H54 (cell line): ENCODE measurements around the gene WDFY4.

ENCODE experiments used
- DNase-seq: peaks from one replicate; pipeline ENCODE4 v3.0.0; 2011; ENCODE audit warnings: low spot score, mixed read lengths; ENCODE audit not compliant: insufficient read length
- FAIRE-seq: peaks from 3 replicates; lab custom pipeline; 2011; peaks lifted over from hg19 to GRCh38; lab: Jason Lieb, UNC
- POLR2A ChIP-seq: IDR thresholded peaks from 2 replicates; pipeline ENCODE4 v1.6.1; 2011; ENCODE audit warnings: low read depth, mild to moderate bottlenecking, low read length

The WDFY4 gene

DNA sequence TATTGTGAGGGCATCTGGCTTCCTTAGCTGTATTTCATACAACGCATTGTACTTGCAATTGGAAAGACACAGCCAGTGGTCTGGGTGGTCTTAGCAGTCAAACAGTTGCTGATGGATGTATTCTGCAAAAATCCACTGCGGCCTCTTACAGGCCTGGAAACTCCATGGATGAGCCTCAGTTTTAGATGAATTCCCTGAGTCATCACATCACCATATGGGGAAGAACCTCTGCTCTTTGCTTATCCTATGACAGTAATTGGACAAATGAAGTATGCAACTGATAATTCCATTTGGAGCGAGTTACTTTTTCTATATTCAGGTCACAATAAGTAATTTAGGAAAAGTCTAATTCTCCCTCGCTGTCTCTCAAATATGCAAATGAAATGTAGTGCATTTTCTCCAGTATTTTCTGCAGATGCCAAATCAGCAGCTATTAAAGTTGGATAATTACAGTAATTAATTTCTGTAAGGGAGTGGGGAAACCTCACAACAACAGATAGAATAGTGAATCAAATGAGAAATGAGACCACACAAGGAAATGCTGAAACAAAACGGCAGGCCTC is 78.8 kb downstream of the WDFY4 start:
- DNase-seq (no peak), FAIRE-seq (no peak)
- no peak for TF ChIP-seq POLR2A

DNA sequence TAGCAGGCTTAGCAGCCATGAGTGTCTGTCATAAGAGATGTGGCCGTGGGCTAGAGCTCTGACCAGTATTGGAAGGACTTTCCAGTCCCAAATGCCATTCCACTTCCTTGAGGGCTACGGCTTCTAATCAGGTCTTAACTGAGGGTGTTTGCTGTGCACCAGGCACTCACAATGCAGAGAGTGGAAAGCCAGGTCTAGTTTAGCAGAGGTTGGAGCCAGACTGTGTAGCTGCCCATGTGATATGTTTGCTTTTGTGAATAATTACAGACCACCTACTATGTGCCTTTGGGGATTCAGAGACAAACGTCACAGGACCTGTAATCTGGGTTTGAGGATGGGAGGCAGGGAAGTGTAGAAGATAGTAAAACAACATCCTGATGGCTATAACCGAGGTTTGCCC is 79.8 kb downstream of the WDFY4 start:
- DNase-seq (no peak), FAIRE-seq (no peak)
- TF ChIP-seq POLR2A = no peak

DNA sequence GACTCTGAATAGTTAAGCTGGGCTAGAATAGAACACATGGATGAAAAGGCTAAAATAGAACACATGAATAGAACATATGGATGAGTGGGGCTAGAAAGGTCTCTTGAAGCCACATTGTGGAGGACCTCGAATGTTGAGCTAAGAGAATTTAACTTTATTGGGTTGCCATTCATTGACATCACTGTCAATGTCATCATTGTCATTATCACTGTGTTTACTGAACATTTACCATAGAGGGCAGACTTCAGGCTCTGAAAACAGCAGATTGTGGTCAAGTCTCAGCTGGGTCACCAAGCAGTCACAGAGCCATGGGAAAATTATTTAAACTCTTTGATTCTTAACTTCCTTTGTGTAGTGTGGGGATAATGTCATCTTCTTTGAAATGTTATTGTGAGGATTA is 80.4 kb downstream of the WDFY4 start:
- no peak for DNase-seq
- FAIRE-seq = no peak
- no peak for TF ChIP-seq POLR2A

DNA sequence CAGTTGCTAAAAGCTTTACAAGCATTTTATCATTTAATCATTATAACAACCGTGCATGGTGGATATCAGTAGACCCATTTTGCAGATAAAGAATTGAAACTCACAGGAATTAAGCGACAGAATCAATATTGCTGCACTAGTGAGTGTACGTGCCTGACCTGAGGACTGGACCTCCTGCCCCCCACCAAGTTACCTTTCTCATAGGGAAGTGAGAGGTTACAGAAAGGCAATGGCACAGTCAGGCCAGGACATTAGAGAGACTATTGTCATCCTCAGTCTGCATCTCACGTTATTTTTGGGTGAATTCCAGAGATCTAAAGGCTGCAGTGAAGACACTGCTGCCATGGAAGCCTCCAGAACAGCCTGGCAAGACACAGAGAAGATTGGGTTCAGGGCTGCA is 80.9 kb downstream of the WDFY4 start:
- DNase-seq = no peak
- no peak for TF ChIP-seq POLR2A
- FAIRE-seq = no peak

DNA sequence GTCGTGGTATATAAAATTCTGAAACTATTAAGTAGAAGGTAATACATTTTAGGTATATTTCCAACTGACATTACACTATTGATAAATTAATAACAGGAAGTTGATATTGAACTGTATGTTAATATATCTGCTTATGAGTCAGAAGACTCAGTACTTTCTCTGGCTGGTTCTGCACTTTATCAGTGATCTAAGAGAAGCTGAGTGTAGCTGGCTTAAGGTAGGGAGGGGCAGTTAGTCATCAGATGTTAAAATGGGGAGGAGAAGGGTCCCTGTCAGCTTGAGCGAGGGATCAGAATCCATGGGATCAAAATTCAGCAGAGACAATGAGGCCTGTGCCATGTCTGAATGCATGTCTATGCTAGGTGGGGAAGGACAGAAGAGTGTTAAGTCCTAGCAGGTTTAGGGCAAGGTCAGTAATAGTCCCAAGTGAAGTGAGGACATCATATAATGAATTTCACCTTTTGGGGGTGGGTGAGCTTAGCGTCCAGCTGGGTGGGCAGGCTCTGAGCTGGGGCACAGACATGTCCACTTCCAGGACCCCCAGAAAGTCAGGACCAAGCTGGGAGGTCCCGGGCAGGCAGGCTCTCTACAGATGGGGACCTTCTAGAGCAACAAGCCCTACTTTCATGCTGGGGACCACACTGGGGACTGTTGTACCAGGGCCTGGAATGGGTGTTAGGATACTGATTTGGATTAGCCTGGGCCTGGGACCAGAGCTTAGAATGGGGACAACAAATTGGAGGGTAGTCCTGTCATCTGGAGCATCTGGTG is 82.9 kb downstream of the WDFY4 start:
- TF ChIP-seq POLR2A = no peak
- DNase-seq = no peak
- no peak for FAIRE-seq

DNA sequence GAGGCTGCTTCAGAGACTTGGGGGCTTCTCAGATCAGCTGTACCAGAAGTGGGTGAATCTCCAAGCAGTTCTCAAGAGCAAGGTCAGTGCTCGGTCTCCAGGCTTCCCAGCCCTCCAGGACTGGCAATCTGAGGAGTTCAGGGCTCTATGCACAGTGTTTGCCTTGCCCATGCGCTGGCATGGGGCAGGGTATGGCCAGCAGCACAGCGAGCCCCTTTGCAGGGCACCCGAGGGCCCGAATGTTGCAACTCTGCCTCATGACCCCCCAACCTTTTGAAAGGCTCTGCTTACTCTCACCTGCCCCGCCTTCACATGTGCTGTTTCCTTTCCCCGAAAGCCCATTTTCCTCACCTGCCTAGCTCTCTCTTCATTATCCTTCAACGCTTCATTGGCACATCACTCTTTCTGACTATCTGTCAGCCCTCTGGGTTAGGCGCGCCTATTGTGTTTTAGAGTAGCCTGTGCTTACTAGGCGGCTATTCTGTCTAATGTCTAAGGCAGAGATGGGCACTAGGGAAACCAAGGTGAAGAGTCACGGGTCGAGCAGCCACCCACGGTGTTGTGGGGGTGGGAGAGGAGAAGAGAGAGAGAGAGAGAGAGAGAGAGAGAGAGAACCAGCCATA is 83.6 kb downstream of the WDFY4 start:
- no peak for FAIRE-seq

DNA sequence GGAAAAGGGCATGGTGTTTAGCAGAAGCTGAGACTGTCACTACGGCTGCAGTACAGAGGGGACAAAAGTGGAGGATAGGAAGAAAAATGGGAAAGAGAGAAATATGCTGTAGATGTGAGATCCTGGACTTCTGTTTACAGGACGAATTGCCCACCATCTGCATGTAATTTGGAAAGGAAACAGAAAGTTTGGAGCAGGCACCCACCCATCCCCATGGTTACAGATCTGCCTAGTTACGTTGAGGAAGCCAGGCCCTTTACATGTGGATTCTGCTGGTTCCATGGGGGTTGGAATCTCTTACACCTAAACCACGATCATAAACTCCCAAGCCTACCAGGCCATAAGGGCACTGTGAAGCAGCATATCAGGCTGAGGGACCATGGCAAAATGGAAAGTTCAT is 84.3 kb downstream of the WDFY4 start:
- FAIRE-seq = no peak
- no peak for TF ChIP-seq POLR2A
- DNase-seq = no peak

More for the DNA sequence above, 83.6 kb downstream of the WDFY4 start:
- DNase-seq = no peak
- no peak for TF ChIP-seq POLR2A

DNA sequence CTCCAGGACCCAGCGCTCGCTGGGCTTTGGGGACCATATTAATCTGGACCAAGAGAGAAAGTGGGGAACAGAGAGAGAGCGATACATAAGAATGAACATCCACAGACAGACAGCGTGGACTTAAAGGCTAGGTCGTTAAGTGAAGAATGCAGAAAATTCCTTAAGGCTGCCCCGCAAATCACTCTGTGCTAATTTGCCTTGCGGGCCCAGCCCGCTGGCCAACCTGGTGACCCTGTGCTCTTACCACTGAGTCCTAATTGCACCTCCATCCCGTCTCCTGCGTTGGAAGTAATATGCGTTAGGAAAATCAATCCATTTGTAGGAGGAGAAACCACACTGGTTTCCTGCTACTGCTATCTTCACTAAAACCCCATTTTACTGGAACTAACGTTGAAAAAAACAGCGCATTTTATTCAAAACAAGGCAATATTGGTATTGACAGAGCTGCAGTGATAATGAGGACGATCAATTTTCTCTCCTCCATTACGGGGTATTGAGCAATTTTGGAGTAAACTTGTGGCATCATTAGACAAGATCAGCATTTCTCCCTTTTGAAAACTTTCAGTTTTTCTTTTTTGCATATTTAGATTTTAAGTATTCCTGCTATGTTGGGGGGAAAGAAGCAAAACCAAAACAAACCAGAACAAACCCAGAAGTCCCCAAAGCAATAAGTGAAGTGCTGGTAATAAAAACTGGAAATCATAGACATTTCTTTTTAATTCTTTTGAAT is 85.2 kb downstream of the WDFY4 start:
- FAIRE-seq (no peak), DNase-seq (no peak)
- TF ChIP-seq POLR2A = no peak

DNA sequence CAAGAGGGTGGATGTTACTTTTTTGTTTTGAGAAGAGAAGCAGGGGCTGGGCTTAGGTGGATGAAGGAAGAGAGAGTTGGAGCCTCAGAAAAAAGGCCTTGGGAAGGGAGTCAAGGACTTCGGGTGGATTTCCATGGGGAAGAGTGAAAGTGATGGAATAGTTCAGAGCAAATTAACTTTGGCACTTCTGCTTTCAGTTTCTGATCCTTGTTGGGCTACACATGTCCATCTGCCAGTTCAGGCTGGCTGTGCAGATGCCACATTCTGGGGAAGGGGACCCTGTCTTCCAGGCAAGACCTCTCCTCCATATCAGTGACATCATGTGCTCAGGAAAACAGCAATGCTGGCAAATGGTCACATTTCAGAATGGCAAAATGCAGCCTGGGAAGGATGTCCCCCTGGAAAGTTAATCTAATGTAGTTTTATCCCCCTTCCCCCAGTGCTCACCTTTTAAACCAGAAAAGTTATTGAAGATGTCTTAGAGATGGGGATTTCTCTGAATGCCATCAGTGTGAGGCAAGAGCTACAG is 86.0 kb downstream of the WDFY4 start:
- DNase-seq (no peak), FAIRE-seq (no peak)
- TF ChIP-seq POLR2A = no peak

DNA sequence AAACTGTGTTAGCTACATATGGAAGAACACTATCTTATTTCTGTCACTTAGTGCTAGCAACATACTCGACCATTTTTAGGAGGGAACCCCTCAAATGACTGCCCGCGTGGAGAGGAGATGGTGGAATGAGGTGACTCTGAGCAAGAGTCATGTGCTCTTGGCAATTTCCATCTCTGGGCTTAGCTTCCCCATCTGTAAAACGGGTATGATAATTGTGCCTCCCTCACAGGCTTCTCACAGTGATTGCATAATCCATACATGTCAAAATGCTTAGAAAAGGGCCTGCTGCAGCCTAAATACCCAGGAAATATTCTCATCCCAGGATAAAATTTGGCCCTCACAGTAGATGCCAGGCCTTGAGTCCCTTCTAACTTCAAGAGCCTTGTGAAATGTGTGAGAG is 86.6 kb downstream of the WDFY4 start:
- DNase-seq = no peak
- TF ChIP-seq POLR2A = no peak
- FAIRE-seq = no peak

DNA sequence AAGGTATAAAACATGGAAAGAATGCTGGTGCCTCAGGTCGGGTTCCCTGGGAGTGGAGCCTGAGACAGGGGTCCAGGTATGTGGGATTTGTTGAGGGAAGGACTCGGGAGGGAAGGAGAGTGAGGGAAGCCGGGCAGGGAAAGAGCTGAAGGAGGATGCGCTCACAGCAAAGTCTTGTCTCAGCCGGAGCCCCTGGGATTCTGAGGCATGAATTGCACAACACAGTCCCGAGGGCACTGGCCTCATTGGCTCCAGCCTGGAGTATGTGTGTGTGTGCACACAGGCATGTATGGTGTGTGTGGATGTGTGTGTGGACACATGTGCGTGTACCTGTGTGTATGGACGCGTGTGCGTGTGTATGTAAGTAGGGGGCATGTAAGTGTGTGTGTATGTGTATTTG is 87.4 kb downstream of the WDFY4 start:
- FAIRE-seq (no peak), DNase-seq (no peak)
- no peak for TF ChIP-seq POLR2A

DNA sequence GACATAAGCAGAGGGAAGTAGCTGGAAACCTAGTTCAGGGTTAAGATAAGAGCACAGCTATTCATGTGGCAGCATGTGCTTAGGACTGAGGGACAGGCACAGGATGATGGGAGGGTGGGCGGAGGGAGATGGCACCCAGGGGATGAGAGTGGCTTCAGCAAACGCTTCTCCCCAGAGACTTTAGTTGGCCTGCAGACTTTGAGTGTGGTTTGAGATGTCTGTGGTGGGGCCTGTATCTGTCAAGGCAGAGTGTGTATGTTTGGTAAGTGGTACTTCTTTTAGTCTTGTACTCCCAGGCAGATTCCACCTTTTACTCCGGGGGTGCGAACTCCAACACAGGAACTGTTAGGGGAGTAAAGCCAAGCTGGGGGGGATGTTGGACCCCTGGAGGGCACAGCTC is 88.9 kb downstream of the WDFY4 start:
- no peak for TF ChIP-seq POLR2A
- FAIRE-seq (no peak), DNase-seq (no peak)

DNA sequence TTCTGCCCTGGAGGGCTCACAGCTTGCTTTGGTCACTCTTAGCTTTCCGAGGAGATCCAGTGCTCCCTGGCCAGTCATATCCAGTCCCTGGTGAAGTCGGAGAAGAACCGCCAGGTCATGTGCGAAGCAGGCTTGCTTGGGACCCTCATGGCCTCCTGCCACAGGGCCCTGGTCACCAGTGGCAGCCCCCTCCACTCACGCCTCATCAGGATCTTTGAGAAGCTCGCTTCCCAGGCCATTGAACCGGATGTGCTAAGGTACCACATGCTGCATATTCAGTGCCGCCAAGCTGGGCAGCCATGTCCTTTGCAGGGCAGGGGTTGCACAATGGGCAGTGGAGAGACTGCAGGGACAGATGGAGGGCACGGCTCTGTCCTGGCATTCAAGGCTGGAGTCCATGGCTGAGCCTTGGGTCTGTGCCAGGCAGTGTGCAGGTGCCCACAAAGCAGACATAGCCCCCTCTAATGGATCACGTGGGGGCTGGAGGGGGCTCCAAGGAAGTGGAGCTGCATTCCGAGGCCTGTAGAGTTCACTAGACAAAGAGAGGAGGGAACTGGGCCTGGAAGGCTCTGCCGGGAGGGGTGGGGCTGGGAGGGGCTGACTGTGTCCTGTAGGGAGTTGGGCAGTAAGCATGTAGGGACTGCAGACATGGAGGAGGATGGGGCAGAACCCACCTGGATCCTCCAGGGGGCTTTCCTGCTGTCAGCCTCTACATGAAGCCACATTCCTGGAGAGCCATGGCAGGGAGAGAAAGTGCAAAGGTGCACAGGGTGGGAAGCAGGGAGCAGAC is 89.9 kb downstream of the WDFY4 start:
- TF ChIP-seq POLR2A = no peak
- FAIRE-seq = no peak
- no peak for DNase-seq
